ENCODE data around the gene PADI2. TPM values are rescaled to one million over a fixed set of nuclear protein-coding genes. Genes with fewer than 3 reads are reported as not detected.
"Not testable (repeated sequence)": the region's sequence is repeated elsewhere in the genome, so short reads cannot be mapped to it uniquely, and the experiment has no call there.

Gene PADI2
- polyA plus RNA-seq, 2 donors, result 0.43 to 0.58 TPM

GRCh38 chr1:17067069-17067426 is 52.2 kb downstream of the PADI2 start:
- Histone ChIP-seq H3K9me3 (ENCODE audit: control insufficient read depth in 2 of 2, insufficient read depth in 1 of 2, low read depth in 1 of 2, low read length in 1 of 2) (peaks cover 0 to 2% of the 10 kb centered on the region in 2 donors), H3K4me3 (ENCODE audit: low read depth in 1 of 2, low read length in 2 of 2) (no peak overlapping the region), H3K27me3 (ENCODE audit: control insufficient read depth in 1 of 2, insufficient read depth in 2 of 2, low read length in 2 of 2) (no peaks in the 10 kb centered on the region), H3K36me3 (ENCODE audit: control insufficient read depth in 2 of 2, insufficient read depth in 2 of 2, low read length in 1 of 2) (no peaks in the 10 kb centered on the region), H3K27ac (ENCODE audit: low read depth in 2 of 2, low read length in 1 of 2) (no peak overlapping the region), H3K4me1 (ENCODE audit: control insufficient read depth in 2 of 2, insufficient read depth in 2 of 2, low read length in 1 of 2) (no peaks in the 10 kb centered on the region)
- 78% methylated on average over 3 of the region's 3 CpGs for WGBS, 2 donors

- no peaks in the 10 kb centered on the region for H3K36me3 ChIP-seq (ENCODE audit: control insufficient read depth in 2 of 2, insufficient read depth in 2 of 2, low read length in 1 of 2)
- H3K27me3 ChIP-seq (ENCODE audit: control insufficient read depth in 1 of 2, insufficient read depth in 2 of 2, low read length in 2 of 2), result no peaks in the 10 kb centered on the region
- 81 to 83% methylated on average over 11 of the region's 11 CpGs for WGBS, 2 donors
- no peaks in the 10 kb centered on the region for H3K4me1 ChIP-seq (ENCODE audit: control insufficient read depth in 2 of 2, insufficient read depth in 2 of 2, low read length in 1 of 2)
- H3K27ac ChIP-seq (ENCODE audit: low read depth in 2 of 2, low read length in 1 of 2), result no peak overlapping the region
- no peak overlapping the region for H3K4me3 ChIP-seq (ENCODE audit: low read depth in 1 of 2, low read length in 2 of 2)
- peaks cover 0 to 2% of the 10 kb centered on the region in 2 donors for H3K9me3 ChIP-seq (ENCODE audit: control insufficient read depth in 2 of 2, insufficient read depth in 1 of 2, low read depth in 1 of 2, low read length in 1 of 2)
These were observed 52.7 kb downstream of the PADI2 start for GRCh38 chr1:17066361-17067068.

- 78 to 79% methylated on average over 7 of the region's 7 CpGs for WGBS, 2 donors
- H3K9me3 ChIP-seq (ENCODE audit: control insufficient read depth in 2 of 2, insufficient read depth in 1 of 2, low read depth in 1 of 2, low read length in 1 of 2), result peaks cover 0 to 2% of the 10 kb centered on the region in 2 donors
These were observed 53.6 kb downstream of the PADI2 start for GRCh38 chr1:17065666-17066065.

GRCh38 chr1:17062751-17063150 is 56.5 kb downstream of the PADI2 start:
- H3K4me3 ChIP-seq (ENCODE audit: low read depth in 1 of 2, low read length in 2 of 2); H3K4me1 ChIP-seq (ENCODE audit: control insufficient read depth in 2 of 2, insufficient read depth in 2 of 2, low read length in 1 of 2); H3K9me3 ChIP-seq (ENCODE audit: control insufficient read depth in 2 of 2, insufficient read depth in 1 of 2, low read depth in 1 of 2, low read length in 1 of 2); H3K36me3 ChIP-seq (ENCODE audit: control insufficient read depth in 2 of 2, insufficient read depth in 2 of 2, low read length in 1 of 2); H3K27ac ChIP-seq (ENCODE audit: low read depth in 2 of 2, low read length in 1 of 2); H3K27me3 ChIP-seq (ENCODE audit: control insufficient read depth in 1 of 2, insufficient read depth in 2 of 2, low read length in 2 of 2): not testable (repeated sequence)
- WGBS, 2 donors, result 66 to 75% methylated on average over 7 of the region's 7 CpGs

More at GRCh38 chr1:17065666-17066065, 53.6 kb downstream of the PADI2 start:
- H3K27me3 ChIP-seq (ENCODE audit: control insufficient read depth in 1 of 2, insufficient read depth in 2 of 2, low read length in 2 of 2), result no peaks in the 10 kb centered on the region
- H3K36me3 ChIP-seq (ENCODE audit: control insufficient read depth in 2 of 2, insufficient read depth in 2 of 2, low read length in 1 of 2), result no peaks in the 10 kb centered on the region
- H3K4me1 ChIP-seq (ENCODE audit: control insufficient read depth in 2 of 2, insufficient read depth in 2 of 2, low read length in 1 of 2), result no peaks in the 10 kb centered on the region
- H3K27ac ChIP-seq (ENCODE audit: low read depth in 2 of 2, low read length in 1 of 2), result no peak overlapping the region
- H3K4me3 ChIP-seq (ENCODE audit: low read depth in 1 of 2, low read length in 2 of 2), result no peak overlapping the region

GRCh38 chr1:17061892-17062291 is 57.4 kb downstream of the PADI2 start:
- no peak overlapping the region for H3K27ac ChIP-seq (ENCODE audit: low read depth in 2 of 2, low read length in 1 of 2)
- no peaks in the 10 kb centered on the region for H3K27me3 ChIP-seq (ENCODE audit: control insufficient read depth in 1 of 2, insufficient read depth in 2 of 2, low read length in 2 of 2)
- H3K36me3 ChIP-seq (ENCODE audit: control insufficient read depth in 2 of 2, insufficient read depth in 2 of 2, low read length in 1 of 2), result no peaks in the 10 kb centered on the region
- H3K9me3 ChIP-seq (ENCODE audit: control insufficient read depth in 2 of 2, insufficient read depth in 1 of 2, low read depth in 1 of 2, low read length in 1 of 2), result peaks cover 0 to 2% of the 10 kb centered on the region in 2 donors
- H3K4me1 ChIP-seq (ENCODE audit: control insufficient read depth in 2 of 2, insufficient read depth in 2 of 2, low read length in 1 of 2), result no peaks in the 10 kb centered on the region
- WGBS, 2 donors, result 78 to 83% methylated on average over 2 of the region's 2 CpGs
- no peak overlapping the region for H3K4me3 ChIP-seq (ENCODE audit: low read depth in 1 of 2, low read length in 2 of 2)

GRCh38 chr1:17061486-17061885 is 57.8 kb downstream of the PADI2 start:
- no peaks in the 10 kb centered on the region for H3K4me1 ChIP-seq (ENCODE audit: control insufficient read depth in 2 of 2, insufficient read depth in 2 of 2, low read length in 1 of 2)
- no peaks in the 10 kb centered on the region for H3K36me3 ChIP-seq (ENCODE audit: control insufficient read depth in 2 of 2, insufficient read depth in 2 of 2, low read length in 1 of 2)
- peaks cover 0 to 2% of the 10 kb centered on the region in 2 donors for H3K9me3 ChIP-seq (ENCODE audit: control insufficient read depth in 2 of 2, insufficient read depth in 1 of 2, low read depth in 1 of 2, low read length in 1 of 2)
- H3K4me3 ChIP-seq (ENCODE audit: low read depth in 1 of 2, low read length in 2 of 2), result no peak overlapping the region
- no peak overlapping the region for H3K27ac ChIP-seq (ENCODE audit: low read depth in 2 of 2, low read length in 1 of 2)
- H3K27me3 ChIP-seq (ENCODE audit: control insufficient read depth in 1 of 2, insufficient read depth in 2 of 2, low read length in 2 of 2), result no peaks in the 10 kb centered on the region
- 82% methylated on average over 3 of the region's 3 CpGs for WGBS, 2 donors

- Histone ChIP-seq H3K4me3 (ENCODE audit: low read depth in 1 of 2, low read length in 2 of 2) (no peak overlapping the region), H3K27ac (ENCODE audit: low read depth in 2 of 2, low read length in 1 of 2) (no peak overlapping the region), H3K4me1 (ENCODE audit: control insufficient read depth in 2 of 2, insufficient read depth in 2 of 2, low read length in 1 of 2) (no peaks in the 10 kb centered on the region), H3K9me3 (ENCODE audit: control insufficient read depth in 2 of 2, insufficient read depth in 1 of 2, low read depth in 1 of 2, low read length in 1 of 2) (peaks cover 0 to 2% of the 10 kb centered on the region in 2 donors), H3K36me3 (ENCODE audit: control insufficient read depth in 2 of 2, insufficient read depth in 2 of 2, low read length in 1 of 2) (no peaks in the 10 kb centered on the region), H3K27me3 (ENCODE audit: control insufficient read depth in 1 of 2, insufficient read depth in 2 of 2, low read length in 2 of 2) (no peaks in the 10 kb centered on the region)
- 57 to 60% methylated on average over 11 of the region's 11 CpGs for WGBS, 2 donors
These were observed 58.9 kb downstream of the PADI2 start for GRCh38 chr1:17060306-17060749.

GRCh38 chr1:17059391-17060305 is 59.6 kb downstream of the PADI2 start:
- no peaks in the 10 kb centered on the region for H3K27me3 ChIP-seq (ENCODE audit: control insufficient read depth in 1 of 2, insufficient read depth in 2 of 2, low read length in 2 of 2)
- no peaks in the 10 kb centered on the region for H3K36me3 ChIP-seq (ENCODE audit: control insufficient read depth in 2 of 2, insufficient read depth in 2 of 2, low read length in 1 of 2)
- WGBS, 2 donors, result 39 to 40% methylated on average over 12 of the region's 12 CpGs
- no peak overlapping the region for H3K4me3 ChIP-seq (ENCODE audit: low read depth in 1 of 2, low read length in 2 of 2)
- no peaks in the 10 kb centered on the region for H3K9me3 ChIP-seq (ENCODE audit: control insufficient read depth in 2 of 2, insufficient read depth in 1 of 2, low read depth in 1 of 2, low read length in 1 of 2)
- H3K4me1 ChIP-seq (ENCODE audit: control insufficient read depth in 2 of 2, insufficient read depth in 2 of 2, low read length in 1 of 2), result no peaks in the 10 kb centered on the region
- H3K27ac ChIP-seq (ENCODE audit: low read depth in 2 of 2, low read length in 1 of 2), result no peak overlapping the region

- H3K4me1 ChIP-seq (ENCODE audit: control insufficient read depth in 2 of 2, insufficient read depth in 2 of 2, low read length in 1 of 2), result peaks cover 0 to 4% of the 10 kb centered on the region in 2 donors
- no peak overlapping the region for H3K4me3 ChIP-seq (ENCODE audit: low read depth in 1 of 2, low read length in 2 of 2)
- no peak overlapping the region for H3K27ac ChIP-seq (ENCODE audit: low read depth in 2 of 2, low read length in 1 of 2)
- 78 to 82% methylated on average over 4 of the region's 4 CpGs for WGBS, 2 donors
- H3K36me3 ChIP-seq (ENCODE audit: control insufficient read depth in 2 of 2, insufficient read depth in 2 of 2, low read length in 1 of 2), result no peaks in the 10 kb centered on the region
- no peaks in the 10 kb centered on the region for H3K9me3 ChIP-seq (ENCODE audit: control insufficient read depth in 2 of 2, insufficient read depth in 1 of 2, low read depth in 1 of 2, low read length in 1 of 2)
- H3K27me3 ChIP-seq (ENCODE audit: control insufficient read depth in 1 of 2, insufficient read depth in 2 of 2, low read length in 2 of 2), result no peaks in the 10 kb centered on the region
These were observed 62.7 kb downstream of the PADI2 start for GRCh38 chr1:17056551-17056950.

All from esophagus (tissue), 2 donors.